Uterus (tissue), 4 donors: ENCODE data around the gene CHD9NB. TPM values are rescaled to one million over a fixed set of nuclear protein-coding genes. Genes with fewer than 3 reads are reported as not detected.

Experiments used
- DNase-seq, 2 donors: peaks; one replicate each; pipeline ENCODE4 v3.0.0-alpha.2; 2019 to 2020
- H3K27ac ChIP-seq, 2 donors: fragments of 200-600 bp; sonication (generic); 1 replicate in 1 of 2; 2 replicates in 1 of 2; pipeline ENCODE4 v1.5.1; 2016 to 2018
- H3K27me3 ChIP-seq, 2 donors: fragments of 200-600 bp; sonication (generic); one replicate each; pipeline ENCODE4 v1.5.1; 2018 to 2019; ENCODE audit warnings: control low read depth in 1 of 2
- H3K36me3 ChIP-seq, 2 donors: fragments of 200-600 bp; sonication (generic); one replicate each; pipeline ENCODE4 v1.5.1; 2019; ENCODE audit warnings: control low read depth in 1 of 2
- H3K4me1 ChIP-seq, 2 donors: fragments of 200-600 bp; sonication (generic); one replicate each; pipeline ENCODE4 v1.5.1; 2018 to 2019; ENCODE audit warnings: control low read depth in 1 of 2
- H3K4me3 ChIP-seq, 2 donors: fragments of 200-600 bp; sonication (generic); 1 replicate in 1 of 2; 2 replicates in 1 of 2; pipeline ENCODE4 v1.5.1; 2018 to 2019; ENCODE audit warnings: mild to moderate bottlenecking in 1 of 2
- H3K9me3 ChIP-seq, 2 donors: fragments of 200-600 bp; sonication (generic); one replicate each; pipeline ENCODE4 v1.5.1; 2019; ENCODE audit warnings: control low read depth in 1 of 2
- CTCF ChIP-seq, 4 experiments: fragments of 200-600 bp in 2 of 4; fragments of 450-650 bp in 2 of 4; sonication (generic) in 2 of 4; IDR thresholded peaks; one replicate each; pipeline ENCODE4 v1.5.1; 2016 to 2019; ENCODE audit warnings: antibody characterized with exemption in 4 of 4, mild to moderate bottlenecking in 2 of 4, moderate library complexity in 1 of 4
- POLR2A ChIP-seq, 2 donors: fragments of 450-650 bp; IDR thresholded peaks; one replicate each; pipeline ENCODE4 v1.6.1; 2016; ENCODE audit warnings: antibody characterized with exemption in 2 of 2, mild to moderate bottlenecking in 1 of 2, moderate library complexity in 1 of 2
- intact Hi-C: fragments of 100-400 bp; cut with DNase I; formaldehyde crosslinking; loops from one replicate; pipeline ENCODE4 v1.15.1; 2023; ENCODE audit warnings: low total_unique reads
- total RNA-seq, 4 donors: library from RNA; depleted of rRNA in 3 of 4; stranded (reverse); fragments of >200 nt in 3 of 4; gene quantifications; one replicate each; pipeline versions ENCODE4 v1.1.0 to v1.2.4, GENCODE V29; 2014 to 2023
- donor health status: DM: yes; HTN: yes; CAD: no.

The CHD9NB gene
- total RNA-seq, 4 donors from 2014 or later, result 1.2 to 4.3 (median 4.1) TPM; not detected in 1

GRCh38 chr16:53061701-53062159 lies 9.0 kb upstream of the CHD9NB start:
- Histone ChIP-seq H3K9me3 (no peaks in the 10 kb centered on the region), H3K27me3 (no peaks in the 10 kb centered on the region), H3K4me3 (no peak overlapping the region), H3K27ac (no peak overlapping the region), H3K36me3 (no peaks in the 10 kb centered on the region), H3K4me1 (no peaks in the 10 kb centered on the region)
- DNase-seq, result no peak
- intact Hi-C loops, result no loop called here
- TF ChIP-seq CTCF (IDR thresholded peaks at IDR 0.05) (no peak), POLR2A (IDR thresholded peaks at IDR 0.05) (no peak)

- no peak for DNase-seq
- H3K36me3 ChIP-seq, result no peaks in the 10 kb centered on the region
- H3K4me1 ChIP-seq, result no peaks in the 10 kb centered on the region
- no peaks in the 10 kb centered on the region for H3K9me3 ChIP-seq
- no peak overlapping the region for H3K4me3 ChIP-seq
- no peaks in the 10 kb centered on the region for H3K27me3 ChIP-seq
- intact Hi-C loops, result no loop called here
- no peak overlapping the region for H3K27ac ChIP-seq
- TF ChIP-seq CTCF (IDR thresholded peaks at IDR 0.05), result no peak
- no peak for TF ChIP-seq POLR2A (IDR thresholded peaks at IDR 0.05)
Measured at GRCh38 chr16:53061256-53061655, 8.6 kb upstream of the CHD9NB start.

GRCh38 chr16:53059672-53060071 lies 7.0 kb upstream of the CHD9NB start:
- Histone ChIP-seq H3K4me1 (no peaks in the 10 kb centered on the region), H3K36me3 (no peaks in the 10 kb centered on the region), H3K27me3 (no peaks in the 10 kb centered on the region), H3K27ac (no peak overlapping the region), H3K4me3 (no peak overlapping the region), H3K9me3 (no peaks in the 10 kb centered on the region)
- intact Hi-C loops, result loop anchor here (10.0 kb wide), 1 partner anchor 75 kb away; no protein-coding TSS in a partner anchor
- DNase-seq, result no peak
- TF ChIP-seq CTCF (IDR thresholded peaks at IDR 0.05), result no peak
- no peak for TF ChIP-seq POLR2A (IDR thresholded peaks at IDR 0.05)

GRCh38 chr16:53058882-53059281 lies 6.2 kb upstream of the CHD9NB start:
- intact Hi-C loops, result loop anchor here (10.0 kb wide), 1 partner anchor 76 kb away; no protein-coding TSS in a partner anchor
- Histone ChIP-seq H3K27ac (no peak overlapping the region), H3K4me1 (no peaks in the 10 kb centered on the region), H3K4me3 (no peak overlapping the region), H3K9me3 (no peaks in the 10 kb centered on the region), H3K27me3 (no peaks in the 10 kb centered on the region), H3K36me3 (no peaks in the 10 kb centered on the region)
- no peak for DNase-seq
- TF ChIP-seq POLR2A (IDR thresholded peaks at IDR 0.05), result no peak
- TF ChIP-seq CTCF (IDR thresholded peaks at IDR 0.05), result no peak

GRCh38 chr16:53058441-53058840 lies 5.7 kb upstream of the CHD9NB start:
- H3K27ac ChIP-seq, result no peak overlapping the region
- no peaks in the 10 kb centered on the region for H3K9me3 ChIP-seq
- intact Hi-C loops, result loop anchor here (10.0 kb wide), 1 partner anchor 76 kb away; no protein-coding TSS in a partner anchor
- H3K27me3 ChIP-seq, result no peaks in the 10 kb centered on the region
- no peak for TF ChIP-seq CTCF (IDR thresholded peaks at IDR 0.05)
- TF ChIP-seq POLR2A (IDR thresholded peaks at IDR 0.05), result no peak
- DNase-seq, result no peak
- no peaks in the 10 kb centered on the region for H3K4me1 ChIP-seq
- H3K4me3 ChIP-seq, result no peak overlapping the region
- H3K36me3 ChIP-seq, result no peaks in the 10 kb centered on the region
